ENCODE measurements around the gene PLVAP. TPM values are rescaled to one million over a fixed set of nuclear protein-coding genes. Genes with fewer than 3 reads are reported as not detected.

Gene PLVAP
- total RNA-seq, 4 donors from 2014 or later = 10.5 to 62.7 (median 18.7) TPM

DNA sequence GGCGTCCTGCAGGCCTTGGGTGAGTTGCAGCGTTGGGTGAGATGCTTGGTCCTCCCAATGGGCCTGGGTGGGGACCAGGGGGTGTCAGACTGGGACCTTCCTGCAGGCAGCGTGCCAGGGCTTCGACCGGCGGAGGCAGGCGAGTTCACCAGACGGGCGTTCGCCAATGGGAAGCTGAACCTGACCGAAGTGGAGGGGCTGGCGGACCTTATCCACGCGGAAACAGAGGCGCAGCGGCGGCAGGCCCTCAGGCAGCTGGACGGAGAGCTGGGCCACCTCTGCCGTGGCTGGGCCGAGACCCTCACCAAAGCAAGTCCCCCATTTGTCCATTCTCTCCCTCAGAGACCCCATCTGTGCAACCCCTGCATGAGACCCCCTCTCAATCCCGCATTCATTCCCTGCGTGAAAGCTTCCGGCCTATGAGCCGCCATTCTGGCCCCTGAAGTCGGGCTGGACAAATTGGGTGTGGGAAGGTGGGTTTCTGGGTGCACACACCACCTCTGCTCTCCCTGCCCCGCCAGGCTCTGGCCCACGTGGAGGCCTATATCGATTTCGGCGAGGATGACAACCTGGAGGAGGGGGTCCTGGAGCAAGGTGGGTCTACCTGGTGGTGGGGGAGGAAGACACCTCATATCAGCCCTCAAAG, 38.6 kb downstream of the PLVAP start:
- Histone ChIP-seq H3K4me1 (peaks cover 5 to 28% (median 13%) of the 10 kb centered on the region in 4 donors), H3K27ac (no peak overlapping the region), H3K36me3 (no peaks in the 10 kb centered on the region), H3K9me3 (no peaks in the 10 kb centered on the region), H3K4me3 (peak overlapping the region in 2 of 4 donors; percentile 55 to 69), H3K27me3 (no peaks in the 10 kb centered on the region)
- no peak for DNase-seq
- TF ChIP-seq, protein P1, sequence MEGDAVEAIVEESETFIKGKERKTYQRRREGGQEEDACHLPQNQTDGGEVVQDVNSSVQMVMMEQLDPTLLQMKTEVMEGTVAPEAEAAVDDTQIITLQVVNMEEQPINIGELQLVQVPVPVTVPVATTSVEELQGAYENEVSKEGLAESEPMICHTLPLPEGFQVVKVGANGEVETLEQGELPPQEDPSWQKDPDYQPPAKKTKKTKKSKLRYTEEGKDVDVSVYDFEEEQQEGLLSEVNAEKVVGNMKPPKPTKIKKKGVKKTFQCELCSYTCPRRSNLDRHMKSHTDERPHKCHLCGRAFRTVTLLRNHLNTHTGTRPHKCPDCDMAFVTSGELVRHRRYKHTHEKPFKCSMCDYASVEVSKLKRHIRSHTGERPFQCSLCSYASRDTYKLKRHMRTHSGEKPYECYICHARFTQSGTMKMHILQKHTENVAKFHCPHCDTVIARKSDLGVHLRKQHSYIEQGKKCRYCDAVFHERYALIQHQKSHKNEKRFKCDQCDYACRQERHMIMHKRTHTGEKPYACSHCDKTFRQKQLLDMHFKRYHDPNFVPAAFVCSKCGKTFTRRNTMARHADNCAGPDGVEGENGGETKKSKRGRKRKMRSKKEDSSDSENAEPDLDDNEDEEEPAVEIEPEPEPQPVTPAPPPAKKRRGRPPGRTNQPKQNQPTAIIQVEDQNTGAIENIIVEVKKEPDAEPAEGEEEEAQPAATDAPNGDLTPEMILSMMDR (IDR thresholded peaks at IDR 0.05) = no peak
- TF ChIP-seq POLR2A (IDR thresholded peaks at IDR 0.05) = no peak

DNA sequence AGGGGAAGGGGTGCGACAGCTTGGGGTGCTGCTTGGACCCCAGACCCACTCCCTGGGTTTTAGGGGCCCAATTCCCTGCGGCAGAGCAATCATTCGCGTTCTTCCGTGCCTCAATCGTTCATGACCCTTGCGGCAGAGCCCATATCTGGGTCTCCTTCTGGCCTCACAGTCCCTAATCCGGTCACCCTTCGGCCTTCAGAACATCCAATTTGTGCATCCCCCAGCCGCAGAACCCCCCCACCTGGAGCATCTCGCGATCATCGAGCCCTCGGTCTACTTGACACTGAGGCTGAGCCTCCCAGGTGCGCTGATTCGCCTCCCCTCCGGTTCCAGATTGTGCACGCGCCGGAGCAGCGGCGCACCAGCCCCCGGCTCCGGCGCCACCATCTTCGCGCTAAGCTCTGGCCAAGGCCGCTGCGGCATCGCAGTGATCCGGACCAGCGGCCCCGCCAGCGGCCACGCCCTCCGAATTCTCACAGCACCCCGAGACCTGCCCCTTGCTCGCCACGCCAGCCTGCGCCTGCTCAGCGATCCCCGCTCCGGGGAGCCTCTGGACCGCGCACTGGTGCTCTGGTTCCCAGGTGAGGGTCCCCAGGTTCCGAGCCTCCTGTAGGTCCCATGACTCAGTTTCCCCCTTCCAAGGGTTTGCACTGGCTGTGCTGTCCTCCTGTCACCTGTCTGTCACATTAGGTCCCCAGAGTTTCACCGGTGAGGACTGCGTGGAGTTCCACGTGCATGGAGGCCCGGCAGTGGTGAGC, 39.3 kb downstream of the PLVAP start:
- H3K4me3 ChIP-seq = peak overlapping the region; percentile 55 to 78 (median 68)
- DNase-seq = no peak
- TF ChIP-seq, protein P1 (IDR thresholded peaks at IDR 0.05) = no peak
- TF ChIP-seq POLR2A (IDR thresholded peaks at IDR 0.05) = no peak
- H3K27ac ChIP-seq = peak overlapping the region; percentile 80 to 96 (median 86)
- no peaks in the 10 kb centered on the region for H3K36me3 ChIP-seq
- no peaks in the 10 kb centered on the region for H3K27me3 ChIP-seq
- peaks cover 5 to 31% (median 14%) of the 10 kb centered on the region in 4 donors for H3K4me1 ChIP-seq
- no peaks in the 10 kb centered on the region for H3K9me3 ChIP-seq

DNA sequence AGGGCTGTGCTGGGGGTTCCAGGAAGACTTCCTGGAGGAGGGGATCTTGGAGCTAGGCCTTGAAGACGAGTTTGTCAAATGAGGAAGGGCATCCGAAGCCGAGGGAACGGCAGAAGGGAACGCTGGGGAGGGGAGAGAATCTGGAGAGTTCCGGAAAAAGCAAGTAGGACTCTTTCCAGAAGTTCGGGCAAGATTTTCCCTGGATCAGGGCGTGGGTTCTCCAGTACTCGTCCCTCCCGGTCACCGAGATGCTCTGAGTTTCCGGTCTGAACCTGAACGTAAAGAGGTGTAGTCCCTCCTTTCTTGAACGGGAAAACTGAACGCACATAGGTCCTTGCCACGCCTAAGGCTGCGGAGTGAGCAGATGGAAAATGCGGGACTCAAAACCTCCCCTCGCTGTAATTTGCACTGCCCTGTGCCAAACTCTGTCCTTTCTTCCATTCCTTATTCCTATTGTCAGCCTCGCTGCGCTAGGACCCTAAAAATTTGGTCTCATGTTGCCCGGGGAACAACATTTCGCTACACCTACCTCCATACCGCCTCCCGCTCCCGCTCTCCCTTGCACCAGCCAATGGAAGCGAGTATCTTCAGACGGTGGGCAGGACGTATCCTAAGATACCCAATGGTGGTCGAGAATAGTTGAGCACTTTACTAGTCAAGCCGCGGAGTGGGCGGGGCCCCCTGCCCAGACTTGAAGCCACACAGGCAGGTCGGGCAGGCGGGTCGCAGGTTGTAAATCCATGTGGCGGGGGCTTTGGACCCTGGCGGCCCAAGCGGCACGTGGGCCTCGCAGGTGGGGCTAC, 40.1 kb downstream of the PLVAP start, which contains the start of gene GTPBP3:
Gene GTPBP3, plus strand, starts transcription at position 682 of the 803 bp plus-strand sequence. Its CDS starts 59 bp downstream, at position 741.
- peaks cover 5 to 31% (median 14%) of the 10 kb centered on the region in 4 donors for H3K4me1 ChIP-seq
- H3K27ac ChIP-seq = peak within 1 kb of the TSS; percentile 80 to 96 (median 86)
- H3K36me3 ChIP-seq = no peaks in the 10 kb centered on the region
- TF ChIP-seq, protein P1 (IDR thresholded peaks at IDR 0.05) = peak in 1 of 6 experiments; percentile 9
- TF ChIP-seq POLR2A (IDR thresholded peaks at IDR 0.05) = peak; percentile 39 to 47
- H3K27me3 ChIP-seq = no peaks in the 10 kb centered on the region
- H3K9me3 ChIP-seq = no peaks in the 10 kb centered on the region
- H3K4me3 ChIP-seq = peak within 1 kb of the TSS; percentile 55 to 78 (median 68)
- peak; percentile 96 to 100 (median 99) for DNase-seq

DNA sequence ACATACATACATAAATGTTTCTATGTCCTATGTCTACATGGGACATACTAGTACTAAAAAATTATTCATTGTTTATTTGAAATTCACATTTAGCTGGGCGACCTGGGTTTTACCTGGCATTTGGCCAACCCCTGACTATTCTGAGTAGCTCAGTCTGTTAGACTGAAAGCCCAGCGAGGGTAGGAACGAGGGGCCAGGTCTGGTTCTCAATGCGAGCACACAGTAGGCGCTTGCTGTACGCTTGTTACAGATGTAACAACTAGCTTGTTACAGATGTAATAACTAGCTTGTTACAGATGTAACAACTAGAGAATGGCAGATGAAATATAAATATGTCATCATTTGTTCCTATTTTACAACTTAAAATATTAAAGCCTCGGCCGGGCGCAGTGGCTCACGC, 41.6 kb downstream of the PLVAP start:
- TF ChIP-seq, protein P1 (IDR thresholded peaks at IDR 0.05) = no peak
- TF ChIP-seq POLR2A (IDR thresholded peaks at IDR 0.05) = no peak
- no peak for DNase-seq
- H3K9me3 ChIP-seq = no peaks in the 10 kb centered on the region
- peaks cover 5 to 35% (median 14%) of the 10 kb centered on the region in 4 donors for H3K4me1 ChIP-seq
- H3K36me3 ChIP-seq = no peaks in the 10 kb centered on the region
- H3K27me3 ChIP-seq = no peaks in the 10 kb centered on the region
- peak overlapping the region in 1 of 4 donors; percentile 90 for H3K4me3 ChIP-seq
- peak overlapping the region in 1 of 4 donors; percentile 82 for H3K27ac ChIP-seq

Measured in Peyer's patch (tissue), 4 donors.